Endothelial cell of umbilical vein (primary cell): ENCODE measurements around the gene FHOD1. TPM values are rescaled to one million over a fixed set of nuclear protein-coding genes. Genes with fewer than 3 reads are reported as not detected.

Experiments used
- BruUV-seq: library from RNA; stranded (reverse); fragments of 400-500 nt; replicated peaks from 2 replicates; lab custom pipeline; 2021; lab: Mats Ljungman, UMichigan
- CTCF ChIA-PET: fragments of 300-600, 350-600 bp; sonication (Branson Sonifier 250); formaldehyde crosslinking; loops from one replicate; lab custom pipeline; 2021; ENCODE audit warnings: antibody characterized with exemption, inconsistent platforms; lab: Charles Lee
- POLR2A ChIA-PET: fragments of 300-600, 350-600 bp; sonication (Branson Sonifier 250); formaldehyde crosslinking; loops from one replicate; lab custom pipeline; 2021; ENCODE audit warnings: antibody characterized with exemption, inconsistent platforms; lab: Charles Lee
- DNase-seq: peaks from one replicate; pipeline ENCODE4 v3.0.0-alpha.2; 2011; ENCODE audit warnings: low read depth, low spot score
- FAIRE-seq: peaks from 2 replicates; lab custom pipeline; 2011; peaks lifted over from hg19 to GRCh38; lab: Jason Lieb, UNC
- H2AFZ ChIP-seq: 2 replicates; pipeline ENCODE4 v1.6.0; 2012; ENCODE audit warnings: low read depth, low read length, control low read depth, inconsistent platforms
- H3K27ac ChIP-seq: 2 replicates; pipeline ENCODE4 v1.5.1; 2011; ENCODE audit warnings: low read depth, mild to moderate bottlenecking, control low read depth, low read length, moderate library complexity; ENCODE audit not compliant: insufficient read depth
- H3K27me3 ChIP-seq, 2 experiments: 2 replicates each; pipeline versions ENCODE4 v1.6.0 to v1.6.1; 2011; ENCODE audit warnings: low read length in 2 of 2, mixed read lengths in 1 of 2; ENCODE audit not compliant: control insufficient read depth in 2 of 2, insufficient read depth in 2 of 2
- H3K36me3 ChIP-seq, 2 experiments: 2 replicates in 1 of 2; 3 replicates in 1 of 2; pipeline ENCODE4 v1.5.1; 2011; ENCODE audit warnings: low read length in 2 of 2, mild to moderate bottlenecking in 1 of 2, moderate library complexity in 1 of 2; ENCODE audit not compliant: control insufficient read depth in 2 of 2, insufficient read depth in 2 of 2; ENCODE audit errors: extremely low read depth in 1 of 2
- H3K4me1 ChIP-seq: 3 replicates; pipeline ENCODE4 v1.5.1; 2011; ENCODE audit warnings: mild to moderate bottlenecking, low read length; ENCODE audit not compliant: control insufficient read depth, insufficient read depth; ENCODE audit errors: extremely low read depth
- H3K4me2 ChIP-seq: 2 replicates; pipeline ENCODE4 v1.6.1; 2011; ENCODE audit warnings: low read length, control low read depth, mixed read lengths; ENCODE audit not compliant: insufficient read depth
- H3K4me3 ChIP-seq, 3 experiments: fragments of 200-600 bp in 1 of 3; sonication (generic), shearing (Covaris generic) in 1 of 3; replicated peaks in 1 of 3; 2 replicates each; pipeline ENCODE4 v1.5.1; 2011 to 2016; ENCODE audit warnings: control low read depth in 3 of 3, low read length in 3 of 3, mild to moderate bottlenecking in 2 of 3, inconsistent platforms in 1 of 3, low read depth in 1 of 3, moderate library complexity in 1 of 3; ENCODE audit not compliant: insufficient read depth in 1 of 3
- H3K79me2 ChIP-seq: 2 replicates; pipeline ENCODE4 v1.6.0; 2012; ENCODE audit warnings: low read length, inconsistent platforms; ENCODE audit not compliant: control insufficient read depth, insufficient read depth
- H3K9ac ChIP-seq: replicated peaks from 2 replicates; pipeline ENCODE3; 2011; ENCODE audit warnings: low read length, control low read depth; ENCODE audit not compliant: insufficient read depth; ENCODE audit errors: extremely low read depth
- H3K9me1 ChIP-seq: replicated peaks from 3 replicates; pipeline ENCODE4 v1.6.0; 2011; ENCODE audit warnings: mild to moderate bottlenecking, low read length; ENCODE audit not compliant: control insufficient read depth, insufficient read depth; ENCODE audit errors: extremely low read depth
- H3K9me3 ChIP-seq: replicated peaks from 2 replicates; pipeline ENCODE4 v1.5.1; 2012; ENCODE audit warnings: low read length, inconsistent platforms; ENCODE audit not compliant: control insufficient read depth, insufficient read depth
- H4K20me1 ChIP-seq: replicated peaks from 2 replicates; pipeline ENCODE3; 2011; ENCODE audit warnings: mild to moderate bottlenecking, low read length; ENCODE audit not compliant: control insufficient read depth, insufficient read depth; ENCODE audit errors: extremely low read depth
- EZH2 ChIP-seq: IDR thresholded peaks from 2 replicates; pipeline ENCODE4 v1.6.1; 2012; ENCODE audit warnings: borderline replicate concordance, low read depth, mild to moderate bottlenecking, moderate library complexity, low read length, inconsistent platforms; ENCODE audit not compliant: severe bottlenecking
- FOS ChIP-seq: IDR thresholded peaks from 2 replicates; pipeline ENCODE4 v1.6.1; 2011; ENCODE audit warnings: mild to moderate bottlenecking, low read length, moderate library complexity, borderline replicate concordance; ENCODE audit not compliant: insufficient read depth
- GATA2 ChIP-seq: IDR thresholded peaks from 2 replicates; pipeline ENCODE4 v1.7.0; 2011; ENCODE audit warnings: low read depth, mild to moderate bottlenecking, moderate library complexity, mixed read lengths, low read length; ENCODE audit not compliant: insufficient read length, insufficient read depth
- JUN ChIP-seq: IDR thresholded peaks from 2 replicates; pipeline ENCODE4 v1.6.1; 2011; ENCODE audit warnings: borderline replicate concordance, low read depth; ENCODE audit not compliant: insufficient read length, insufficient read depth
- MYC ChIP-seq: IDR thresholded peaks from one replicate; pipeline ENCODE4 v1.6.1; 2011; ENCODE audit warnings: mild to moderate bottlenecking, low read depth, low read length
- POLR2A ChIP-seq: IDR thresholded peaks from 2 replicates; pipeline ENCODE4 v1.6.1; 2012; ENCODE audit warnings: low read depth, mild to moderate bottlenecking, control low read depth, low read length
- POLR2AphosphoS5 ChIP-seq: IDR thresholded peaks from 2 replicates; pipeline ENCODE4 v1.6.1; 2012; ENCODE audit warnings: low read depth, mild to moderate bottlenecking, control low read depth, low read length, moderate library complexity; ENCODE audit not compliant: insufficient read depth
- dilution Hi-C: fragments of 300-500 bp; cut with MboI; formaldehyde crosslinking; loops from one replicate; pipeline ENCODE4 v1.15.0; 2019; ENCODE audit warnings: low sequenced_read_pairs; ENCODE audit not compliant: extremely low pct_ligation_motif_present
- intact Hi-C: fragments of 100-400 bp; cut with micrococcal nuclease; formaldehyde crosslinking; loops from one replicate; pipeline ENCODE4 v1.10.0; 2022
- polyA plus RNA-seq, 4 experiments: library from polyadenylated mRNA; depleted of rRNA in 3 of 4; stranded (reverse) in 3 of 4; unstranded in 1 of 4; fragments of >200 nt; gene quantifications; 2 replicates each; pipeline versions ENCODE4 v1.2.1 to v1.2.3, GENCODE V29; 2011 to 2012; ENCODE audit warnings: missing spikeins in 1 of 4
- total RNA-seq: library from RNA; stranded (reverse); gene quantifications from 2 replicates; pipeline ENCODE4 v1.2.3, GENCODE V29; 2021
- TF ChIP-seq, protein P1 (sequence below): IDR thresholded peaks from 2 replicates; pipeline ENCODE4 v1.6.1; 2011; ENCODE audit not compliant: insufficient read depth, insufficient read length
- TF ChIP-seq, protein P2 (sequence below), 2 donors: IDR thresholded peaks; 1 replicate in 1 of 2; 2 replicates in 1 of 2; pipeline ENCODE4 v1.5.1; 2011; ENCODE audit warnings: low read length in 2 of 2, mild to moderate bottlenecking in 2 of 2, moderate library complexity in 2 of 2, control low read depth in 1 of 2, inconsistent platforms in 1 of 2, low read depth in 1 of 2; ENCODE audit not compliant: insufficient read depth in 1 of 2; ENCODE audit errors: extremely low read depth in 1 of 2

FHOD1 gene
- total and polyA plus RNA-seq, 2 donors (not counting 3 experiments of a cell fraction or from before 2014, with no cell fraction given): 63.6 to 124 TPM

DNA sequence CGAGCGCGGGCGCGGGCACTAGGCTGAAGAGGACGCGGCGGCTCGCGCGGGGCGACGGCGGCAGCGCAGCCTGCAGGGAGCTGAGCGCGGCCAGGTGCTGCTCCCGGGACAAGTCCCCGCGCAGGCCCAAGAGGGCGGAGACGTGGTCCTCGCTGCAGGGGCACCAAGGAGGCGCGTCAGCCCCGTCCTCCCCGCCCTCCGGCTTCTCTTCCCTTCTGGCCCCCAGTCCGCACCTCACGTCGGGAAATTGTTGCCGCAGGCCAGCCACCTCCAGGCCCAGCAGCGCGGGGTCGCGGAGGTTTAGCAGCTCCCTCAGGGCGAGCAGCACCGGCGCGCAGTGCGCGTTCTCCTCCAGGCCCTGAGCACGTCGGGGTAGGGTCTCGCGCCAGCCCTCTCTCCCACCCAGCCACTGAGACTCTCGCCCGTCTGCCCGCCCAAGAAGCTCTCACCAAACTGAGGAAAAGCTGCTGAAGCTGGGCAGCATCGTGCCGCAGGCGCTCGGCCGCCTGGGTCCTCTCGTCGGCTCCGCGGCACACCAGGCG is 62.8 kb downstream of the FHOD1 start:
- TF ChIP-seq GATA2 (no peak), EZH2 (peak; percentile 30)

DNA sequence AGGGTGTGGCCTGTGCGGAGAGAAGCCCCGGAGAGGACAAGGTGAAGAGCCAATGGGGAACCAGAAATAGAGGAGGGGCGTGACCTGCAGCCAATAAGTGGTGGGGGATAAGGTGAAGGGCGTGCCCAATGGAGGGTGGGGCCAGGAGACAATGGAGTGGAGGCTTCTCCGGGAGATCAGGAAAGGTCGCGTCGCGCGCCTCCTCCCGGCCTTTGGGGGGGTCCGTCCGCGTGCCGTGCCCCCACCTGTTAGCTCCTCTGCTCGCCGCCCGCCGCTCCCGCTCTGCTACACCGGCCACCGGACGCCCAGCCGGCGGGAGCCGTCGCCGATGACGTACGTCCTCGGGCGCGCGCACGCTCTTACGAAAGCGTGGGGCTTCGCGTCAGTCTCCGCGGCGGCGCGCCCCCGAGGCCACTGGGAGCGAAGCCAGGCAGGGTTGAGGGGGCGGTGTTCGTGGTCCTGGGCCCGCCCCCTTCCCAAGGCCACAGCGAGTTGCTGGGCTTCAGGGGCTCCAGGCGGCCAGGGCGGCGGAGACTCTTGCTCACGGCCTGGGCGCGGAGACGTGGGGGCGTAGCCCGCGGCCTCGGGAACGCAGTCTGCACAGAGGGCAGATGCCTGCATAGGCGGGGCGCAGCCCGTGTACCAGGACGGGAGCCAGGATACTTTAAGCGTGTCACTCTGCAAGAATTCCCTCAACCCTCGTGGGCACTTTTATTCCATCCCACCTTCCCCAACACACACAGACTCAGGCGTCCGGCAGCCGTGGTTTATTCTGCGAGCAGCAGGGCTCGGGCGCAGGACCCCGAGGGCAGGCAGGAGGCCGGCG is 63.4 kb downstream of the FHOD1 start, which contains the start of gene MATCAP1:
Gene MATCAP1 (minus strand): TSS at position 337 of the 826 bp plus-strand sequence. CDS start 3,353 bp downstream, outside the sequence.
- H2AFZ ChIP-seq: peak within 1 kb of the TSS; percentile 95
- TF ChIP-seq GATA2 (no peak), JUN (no peak), EZH2 (no peak), POLR2A (peak; percentile 70), POLR2AphosphoS5 (peak; percentile 72), FOS (no peak), MYC (no peak)
- TF ChIP-seq, protein P1, sequence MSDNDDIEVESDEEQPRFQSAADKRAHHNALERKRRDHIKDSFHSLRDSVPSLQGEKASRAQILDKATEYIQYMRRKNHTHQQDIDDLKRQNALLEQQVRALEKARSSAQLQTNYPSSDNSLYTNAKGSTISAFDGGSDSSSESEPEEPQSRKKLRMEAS: no peak
- TF ChIP-seq, protein P2, sequence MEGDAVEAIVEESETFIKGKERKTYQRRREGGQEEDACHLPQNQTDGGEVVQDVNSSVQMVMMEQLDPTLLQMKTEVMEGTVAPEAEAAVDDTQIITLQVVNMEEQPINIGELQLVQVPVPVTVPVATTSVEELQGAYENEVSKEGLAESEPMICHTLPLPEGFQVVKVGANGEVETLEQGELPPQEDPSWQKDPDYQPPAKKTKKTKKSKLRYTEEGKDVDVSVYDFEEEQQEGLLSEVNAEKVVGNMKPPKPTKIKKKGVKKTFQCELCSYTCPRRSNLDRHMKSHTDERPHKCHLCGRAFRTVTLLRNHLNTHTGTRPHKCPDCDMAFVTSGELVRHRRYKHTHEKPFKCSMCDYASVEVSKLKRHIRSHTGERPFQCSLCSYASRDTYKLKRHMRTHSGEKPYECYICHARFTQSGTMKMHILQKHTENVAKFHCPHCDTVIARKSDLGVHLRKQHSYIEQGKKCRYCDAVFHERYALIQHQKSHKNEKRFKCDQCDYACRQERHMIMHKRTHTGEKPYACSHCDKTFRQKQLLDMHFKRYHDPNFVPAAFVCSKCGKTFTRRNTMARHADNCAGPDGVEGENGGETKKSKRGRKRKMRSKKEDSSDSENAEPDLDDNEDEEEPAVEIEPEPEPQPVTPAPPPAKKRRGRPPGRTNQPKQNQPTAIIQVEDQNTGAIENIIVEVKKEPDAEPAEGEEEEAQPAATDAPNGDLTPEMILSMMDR (IDR thresholded peaks at IDR 0.05; ENCODE audit: extremely low read depth in 1 of 2, insufficient read depth in 1 of 2, low read depth in 1 of 2, low read length in 2 of 2): no peak
- CTCF ChIA-PET: interaction anchor here (0.7 to 3.5 kb wide), 11 partner anchors 14 to 230 kb away, joined by 3 to 40 read pairs (median 13); partner anchors contain the start of genes FBXL8, NOL3 and TRADD

More for the DNA sequence above, 62.8 kb downstream of the FHOD1 start:
- no peak for FAIRE-seq
- DNase-seq: no peak
- Histone ChIP-seq H3K4me1 (peaks cover 33% of the 10 kb centered on the region), H3K9ac (no peak overlapping the region), H3K9me1 (no peaks in the 10 kb centered on the region), H3K79me2 (peaks cover 13% of the 10 kb centered on the region), H4K20me1 (no peaks in the 10 kb centered on the region), H3K27ac (no peak overlapping the region), H3K9me3 (no peaks in the 10 kb centered on the region), H3K27me3 (no peaks in the 10 kb centered on the region), H3K4me3 (peak overlapping the region; percentile 75 to 90 (median 88)), H3K36me3 (no peaks in the 10 kb centered on the region), H2AFZ (peak overlapping the region; percentile 65), H3K4me2 (peak overlapping the region; percentile 82)
- no TSS peak for BruUV-seq
- dilution Hi-C loops: no loop called here
- intact Hi-C loops: loop anchor here (1.0 kb wide), 2 partner anchors 8 to 166 kb away; partner anchors contain the start of gene E2F4
- POLR2A ChIA-PET: no interaction called here
- CTCF ChIA-PET: interaction anchor here (0.6 to 3.5 kb wide), 29 partner anchors 7 to 588 kb away, joined by 3 to 40 read pairs (median 5); partner anchors contain the start of genes FBXL8, NOL3 and TRADD

More for the DNA sequence above, 63.4 kb downstream of the FHOD1 start, which contains the start of gene MATCAP1:
- no peaks in the 10 kb centered on the region for H3K27me3 ChIP-seq
- intact Hi-C loops: loop anchor here (1.0 kb wide), 3 partner anchors 8 to 166 kb away; partner anchors contain the start of gene E2F4
- dilution Hi-C loops: no loop called here
- DNase-seq (peak; percentile 98), FAIRE-seq (peak; percentile 97)
- POLR2A ChIA-PET: no interaction called here
- H3K4me2 ChIP-seq: peak within 1 kb of the TSS; percentile 96
- H3K9me3 ChIP-seq: no peaks in the 10 kb centered on the region
- peak within 1 kb of the TSS; percentile 95 for H3K27ac ChIP-seq
- peak within 1 kb of the TSS; percentile 75 to 90 (median 88) for H3K4me3 ChIP-seq
- H3K79me2 ChIP-seq: peaks cover 13% of the 10 kb centered on the region
- H4K20me1 ChIP-seq: no peaks in the 10 kb centered on the region
- no peaks in the 10 kb centered on the region for H3K36me3 ChIP-seq
- H3K4me1 ChIP-seq: peaks cover 33% of the 10 kb centered on the region
- peak within 1 kb of the TSS; percentile 99 for H3K9ac ChIP-seq
- no peaks in the 10 kb centered on the region for H3K9me1 ChIP-seq
- BruUV-seq: TSS peak; percentile 76
